Body of pancreas (tissue), 4 donors: ENCODE data around the gene GTSF1L.

Experiments
- POLR2A ChIP-seq, 3 donors: fragments of 450-650 bp; IDR thresholded peaks; one replicate each; pipeline ENCODE4 v1.6.1; 2016; ENCODE audit warnings: antibody characterized with exemption in 3 of 3, mild to moderate bottlenecking in 2 of 3
- TF ChIP-seq, protein P1 (sequence below), 7 experiments: fragments of 450-650 bp in 4 of 7; fragments of 200-600 bp in 3 of 7; sonication (generic) in 3 of 7; IDR thresholded peaks; one replicate each; pipeline ENCODE4 v1.5.1; 2016 to 2019; ENCODE audit warnings: antibody characterized with exemption in 7 of 7

DNA sequence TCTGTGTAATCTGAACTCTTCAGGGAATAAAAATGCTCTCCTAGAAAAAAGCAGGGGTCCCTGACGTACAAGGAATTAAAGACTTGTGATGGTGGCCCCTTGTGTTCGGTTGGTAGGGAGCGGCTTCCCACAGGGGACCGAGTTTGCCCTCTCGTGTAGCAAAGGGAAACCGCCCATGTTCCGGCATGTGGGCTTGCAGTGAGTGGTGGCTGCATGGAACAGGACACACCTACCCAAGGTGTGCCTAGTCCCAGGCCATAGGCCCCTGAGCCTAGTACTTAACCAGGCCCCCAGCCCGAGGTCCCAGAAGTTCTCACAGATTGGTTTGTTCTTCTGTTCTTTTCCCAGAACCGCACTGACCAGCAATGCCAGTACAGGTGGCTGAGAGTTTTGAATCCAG is 44.4 kb downstream of the GTSF1L start:
- TF ChIP-seq, protein P1, sequence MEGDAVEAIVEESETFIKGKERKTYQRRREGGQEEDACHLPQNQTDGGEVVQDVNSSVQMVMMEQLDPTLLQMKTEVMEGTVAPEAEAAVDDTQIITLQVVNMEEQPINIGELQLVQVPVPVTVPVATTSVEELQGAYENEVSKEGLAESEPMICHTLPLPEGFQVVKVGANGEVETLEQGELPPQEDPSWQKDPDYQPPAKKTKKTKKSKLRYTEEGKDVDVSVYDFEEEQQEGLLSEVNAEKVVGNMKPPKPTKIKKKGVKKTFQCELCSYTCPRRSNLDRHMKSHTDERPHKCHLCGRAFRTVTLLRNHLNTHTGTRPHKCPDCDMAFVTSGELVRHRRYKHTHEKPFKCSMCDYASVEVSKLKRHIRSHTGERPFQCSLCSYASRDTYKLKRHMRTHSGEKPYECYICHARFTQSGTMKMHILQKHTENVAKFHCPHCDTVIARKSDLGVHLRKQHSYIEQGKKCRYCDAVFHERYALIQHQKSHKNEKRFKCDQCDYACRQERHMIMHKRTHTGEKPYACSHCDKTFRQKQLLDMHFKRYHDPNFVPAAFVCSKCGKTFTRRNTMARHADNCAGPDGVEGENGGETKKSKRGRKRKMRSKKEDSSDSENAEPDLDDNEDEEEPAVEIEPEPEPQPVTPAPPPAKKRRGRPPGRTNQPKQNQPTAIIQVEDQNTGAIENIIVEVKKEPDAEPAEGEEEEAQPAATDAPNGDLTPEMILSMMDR (IDR thresholded peaks at IDR 0.05): no peak
- no peak for TF ChIP-seq POLR2A (IDR thresholded peaks at IDR 0.05)
